Measurements from ENCODE around the gene DEDD.

DNA sequence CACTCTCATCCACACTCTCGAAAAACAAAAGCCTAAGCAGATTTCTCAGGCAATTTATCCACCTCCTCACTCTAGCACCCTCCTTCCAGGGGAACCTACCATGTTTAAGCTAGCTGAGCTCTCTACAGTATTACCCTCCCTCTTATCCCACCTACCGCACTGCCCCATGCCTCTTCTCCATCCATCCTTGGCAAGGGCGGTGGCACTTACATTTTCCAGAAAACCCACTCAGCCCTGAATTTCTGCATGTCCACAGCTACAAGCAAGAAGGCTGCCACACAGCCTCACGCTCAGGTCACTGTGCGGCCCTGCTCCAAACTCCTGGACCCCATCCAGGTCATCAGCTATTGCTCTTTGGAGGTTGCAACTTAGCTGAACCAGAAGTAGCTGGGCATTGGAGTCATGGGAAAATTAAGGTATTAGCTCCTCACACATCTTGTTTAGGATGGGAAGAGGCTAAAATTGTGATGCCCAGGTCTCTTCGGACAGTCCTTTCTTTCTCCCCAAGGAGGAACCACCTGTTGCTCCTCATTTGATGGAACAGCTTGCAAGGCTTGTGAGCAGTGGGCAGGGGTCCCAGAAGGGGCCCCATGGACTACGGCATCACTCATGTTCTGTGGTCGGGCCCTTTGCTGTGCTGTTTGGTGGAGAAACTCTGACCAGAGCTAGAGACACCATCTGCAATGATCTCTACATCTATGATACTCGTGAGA lies 33.2 kb downstream of the DEDD start:
- TF ChIP-seq FOXA1 (IDR thresholded peaks at IDR 0.05) (no peak), ZNF384 (IDR thresholded peaks at IDR 0.05) (no peak), BHLHE40 (IDR thresholded peaks at IDR 0.05; ENCODE audit: borderline replicate concordance) (no peak), HDGF (IDR thresholded peaks at IDR 0.05; ENCODE audit: borderline replicate concordance) (no peak), FOXK2 (IDR thresholded peaks at IDR 0.05) (no peak)
